Activated CD8-positive, alpha-beta memory T cell treated with anti-CD3 and anti-CD28 coated beads, Interleukin-2, amount 50 U/mL, for 24 hours (primary cell): ENCODE data around the gene RIN3.
A peak's percentile ranks its signal among the peaks of the same experiment; 100 is the strongest.

Source experiments
- DNase-seq: peaks from one replicate; pipeline ENCODE4 v3.0.0-alpha.2; 2020; ENCODE audit errors: extremely low read depth

RIN3 gene

DNA sequence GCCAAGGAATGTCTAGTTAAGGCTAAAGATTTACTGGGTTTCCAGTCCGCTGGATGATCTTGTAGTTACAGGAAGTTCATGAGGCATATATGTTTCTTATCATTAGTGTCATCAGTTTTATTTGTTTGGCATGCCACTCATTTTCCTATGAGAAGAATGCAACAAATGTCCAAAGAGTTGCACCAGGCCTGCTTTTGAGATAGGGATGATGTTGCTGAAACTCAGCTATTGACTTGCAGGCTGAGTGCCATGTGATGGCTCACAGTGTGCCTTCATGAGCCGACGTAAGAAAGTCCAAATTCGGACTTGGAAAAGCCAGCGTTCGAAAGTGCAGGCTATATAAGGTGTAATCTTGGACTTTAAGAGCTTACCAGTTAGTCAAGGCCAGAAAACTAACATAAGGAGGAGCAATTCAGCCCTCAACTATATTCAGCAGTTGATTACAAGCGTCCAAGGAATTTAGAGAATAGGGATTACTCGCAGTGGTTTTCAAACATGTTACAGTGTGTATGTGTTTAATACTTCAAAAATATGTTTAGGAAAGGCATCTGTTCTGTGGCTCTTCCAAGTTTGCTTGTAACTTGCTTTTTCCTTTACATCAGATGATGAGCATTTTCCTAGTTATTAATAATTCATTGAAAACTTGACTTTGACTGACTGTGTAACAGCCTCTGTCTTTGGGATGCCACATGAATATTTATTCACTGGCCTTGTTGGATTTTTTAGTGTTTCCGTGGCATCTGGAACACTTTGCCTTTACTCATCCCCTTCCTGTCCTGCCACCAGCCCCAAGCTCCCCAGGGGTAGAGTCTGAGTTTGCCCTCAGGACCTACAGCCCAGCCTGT, 133.6 kb downstream of the RIN3 start:
- DNase-seq, result no peak

DNA sequence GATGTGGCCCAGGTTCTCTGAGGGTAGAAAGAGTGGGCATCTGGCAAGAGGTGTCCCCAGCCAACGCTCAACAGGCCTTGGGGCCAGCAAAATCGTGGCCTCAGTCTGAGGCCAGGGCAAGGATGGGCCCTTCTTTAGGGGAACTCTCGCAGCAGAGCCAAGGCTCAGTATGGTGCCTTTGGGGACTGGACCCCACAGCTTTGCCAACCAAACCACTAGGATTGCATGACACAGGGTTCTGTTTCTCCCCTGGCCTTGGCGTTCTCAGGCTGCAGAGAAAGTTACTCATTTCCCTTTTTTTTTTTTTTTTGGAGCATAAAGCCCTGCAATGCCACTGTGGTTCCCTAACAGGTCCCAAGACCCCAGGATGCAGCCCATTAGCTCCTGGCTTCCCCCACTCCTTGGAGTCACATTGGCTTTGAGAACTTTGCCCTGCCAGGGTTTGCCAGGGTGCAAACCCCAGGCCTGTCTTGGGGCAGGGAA, 134.3 kb downstream of the RIN3 start:
- DNase-seq, result no peak

DNA sequence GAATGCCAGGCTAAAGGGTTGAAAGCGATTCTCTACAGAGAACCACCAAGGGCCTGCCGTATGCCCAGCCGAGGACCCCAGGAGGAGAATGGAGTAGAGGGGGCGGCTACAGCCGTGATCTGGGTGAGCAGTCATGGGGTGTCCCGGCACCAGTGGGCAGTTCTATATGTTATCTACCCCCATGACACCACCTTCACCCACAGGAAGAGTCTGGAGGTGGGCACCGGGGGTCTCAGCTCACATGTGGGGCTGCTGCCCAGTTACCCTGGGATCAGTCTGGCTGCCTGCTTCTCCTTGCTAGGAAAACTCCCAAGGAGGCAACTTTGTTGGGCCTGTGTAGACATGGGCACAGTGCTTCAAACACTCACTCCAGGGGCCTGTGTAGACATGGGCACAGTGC, 135.5 kb downstream of the RIN3 start:
- no peak for DNase-seq

DNA sequence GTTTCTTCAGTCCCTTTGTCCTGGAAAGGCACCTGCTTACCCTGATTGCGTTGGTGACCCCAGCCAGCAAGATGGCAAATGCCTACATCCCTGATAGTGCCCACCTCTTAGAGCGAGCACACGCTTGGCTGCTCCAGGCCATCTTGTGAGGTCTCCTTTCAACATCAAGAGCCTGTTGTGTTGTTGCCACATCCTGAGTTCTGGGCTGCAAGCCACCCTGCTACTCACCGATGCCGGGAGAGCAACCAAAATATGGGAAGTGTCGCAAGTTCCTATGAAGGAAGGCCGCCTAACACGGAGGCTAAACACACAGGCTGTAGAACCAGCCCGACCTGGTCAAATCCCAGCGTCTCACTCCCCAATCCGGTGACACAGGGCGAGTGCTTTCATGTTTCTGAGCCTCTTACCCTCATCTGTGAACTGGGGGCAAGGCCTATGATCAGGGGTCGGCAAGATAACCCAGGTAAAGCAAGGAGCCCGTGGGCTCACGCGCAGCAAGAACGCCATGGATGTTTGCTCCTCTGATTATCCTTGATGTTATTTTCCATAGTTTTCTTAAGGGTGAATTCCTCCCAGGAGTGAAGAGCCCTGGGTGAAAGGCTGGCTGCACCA, 136.5 kb downstream of the RIN3 start:
- no peak for DNase-seq

DNA sequence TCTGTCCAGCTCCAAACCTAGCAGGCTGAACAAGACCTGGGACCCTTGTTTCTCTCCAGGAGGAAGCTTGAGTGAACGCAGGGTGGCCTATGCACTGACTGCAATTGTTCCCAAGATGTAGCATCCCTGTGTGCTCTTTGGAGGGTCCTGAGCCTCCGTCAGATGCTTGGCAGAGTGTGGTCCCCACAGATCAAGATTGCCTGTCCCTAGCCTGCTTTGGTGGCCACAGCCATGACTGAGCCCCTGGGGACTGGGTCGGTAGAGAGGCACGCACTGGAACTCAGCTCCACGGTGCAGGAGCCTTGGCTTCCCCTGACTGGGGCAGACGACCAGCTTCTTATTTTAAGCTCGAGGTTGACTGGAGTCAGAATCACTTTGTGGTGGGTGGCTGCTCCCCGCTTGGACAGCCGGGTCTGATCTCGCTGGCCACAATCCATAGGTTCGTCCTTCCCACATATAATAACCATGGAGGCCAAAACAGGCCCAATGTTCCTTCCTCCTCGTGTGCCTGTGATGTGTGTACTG, 137.1 kb downstream of the RIN3 start:
- no peak for DNase-seq

DNA sequence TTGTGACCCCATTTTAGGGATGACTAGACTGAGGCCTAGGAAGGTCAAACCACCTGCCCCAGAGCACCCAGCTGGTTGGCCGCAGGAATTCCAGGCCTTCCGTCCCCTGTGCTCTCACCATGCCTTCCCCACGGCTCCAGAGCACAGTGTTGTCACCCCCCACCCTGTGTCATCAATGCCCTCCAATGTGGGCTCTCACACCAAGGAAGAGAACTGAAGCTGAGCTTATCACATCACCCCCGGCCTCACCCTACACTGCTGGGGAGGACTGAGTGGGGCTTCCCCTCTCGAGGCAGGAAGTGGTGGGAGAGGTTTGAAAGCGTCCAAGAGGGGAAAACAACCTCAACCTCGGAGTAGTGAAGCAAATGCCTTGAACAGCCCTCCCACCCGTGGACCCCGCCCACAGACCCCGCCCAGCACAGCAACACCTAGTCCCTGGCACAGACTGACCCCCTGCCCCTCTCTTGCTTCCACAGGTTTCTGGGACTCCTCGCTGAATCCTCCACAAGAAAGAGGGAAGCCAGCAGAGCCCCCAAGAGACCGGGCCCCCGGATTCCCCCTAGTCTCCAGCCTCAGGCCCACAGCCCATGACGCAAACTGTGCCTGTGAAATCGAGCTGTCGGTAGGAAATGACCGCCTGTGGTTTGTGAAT, 137.7 kb downstream of the RIN3 start:
- DNase-seq, result peak; percentile 55

DNA sequence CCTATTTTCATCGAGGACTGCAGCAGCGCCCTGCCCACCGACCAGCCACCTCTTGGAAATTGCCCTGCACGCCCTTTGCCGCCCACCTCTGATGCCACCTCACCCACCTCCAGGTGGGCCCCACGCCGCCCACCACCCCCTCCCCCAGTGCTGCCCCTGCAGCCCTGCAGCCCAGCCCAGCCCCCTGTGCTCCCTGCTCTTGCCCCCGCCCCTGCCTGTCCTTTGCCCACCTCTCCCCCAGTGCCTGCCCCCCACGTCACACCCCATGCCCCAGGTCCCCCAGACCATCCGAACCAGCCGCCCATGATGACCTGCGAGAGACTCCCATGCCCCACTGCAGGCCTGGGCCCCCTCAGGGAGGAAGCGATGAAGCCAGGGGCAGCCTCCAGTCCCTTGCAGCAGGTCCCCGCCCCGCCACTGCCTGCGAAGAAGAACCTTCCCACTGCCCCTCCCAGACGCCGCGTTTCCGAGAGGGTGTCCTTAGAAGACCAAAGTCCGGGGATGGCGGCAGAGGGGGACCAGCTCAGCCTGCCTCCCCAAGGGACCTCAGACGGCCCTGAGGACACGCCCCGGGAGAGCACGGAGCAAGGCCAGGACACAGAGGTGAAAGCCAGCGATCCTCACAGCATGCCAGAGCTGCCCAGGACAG, 138.3 kb downstream of the RIN3 start:
- DNase-seq, result no peak

DNA sequence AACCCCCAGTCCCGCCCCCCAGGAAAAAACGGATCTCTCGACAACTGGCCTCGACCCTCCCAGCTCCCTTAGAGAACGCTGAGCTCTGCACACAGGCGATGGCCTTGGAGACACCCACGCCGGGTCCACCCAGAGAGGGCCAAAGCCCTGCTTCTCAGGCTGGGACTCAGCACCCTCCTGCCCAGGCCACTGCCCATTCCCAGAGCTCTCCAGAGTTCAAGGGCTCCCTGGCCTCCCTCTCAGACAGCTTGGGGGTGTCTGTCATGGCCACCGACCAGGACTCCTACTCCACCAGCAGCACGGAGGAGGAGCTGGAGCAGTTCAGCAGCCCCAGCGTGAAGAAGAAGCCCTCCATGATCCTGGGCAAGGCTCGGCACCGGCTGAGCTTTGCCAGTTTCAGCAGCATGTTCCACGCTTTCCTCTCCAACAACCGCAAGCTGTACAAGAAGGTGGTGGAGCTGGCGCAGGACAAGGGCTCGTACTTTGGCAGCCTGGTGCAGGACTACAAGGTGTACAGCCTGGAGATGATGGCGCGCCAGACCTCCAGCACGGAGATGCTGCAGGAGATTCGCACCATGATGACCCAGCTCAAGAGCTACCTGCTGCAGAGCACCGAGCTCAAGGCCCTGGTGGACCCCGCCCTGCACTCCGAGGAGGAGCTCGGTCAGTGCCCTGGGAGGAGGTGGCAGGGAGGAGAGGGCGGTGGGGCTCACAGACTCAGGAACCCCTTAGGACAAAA, 139.0 kb downstream of the RIN3 start:
- DNase-seq, result no peak

DNA sequence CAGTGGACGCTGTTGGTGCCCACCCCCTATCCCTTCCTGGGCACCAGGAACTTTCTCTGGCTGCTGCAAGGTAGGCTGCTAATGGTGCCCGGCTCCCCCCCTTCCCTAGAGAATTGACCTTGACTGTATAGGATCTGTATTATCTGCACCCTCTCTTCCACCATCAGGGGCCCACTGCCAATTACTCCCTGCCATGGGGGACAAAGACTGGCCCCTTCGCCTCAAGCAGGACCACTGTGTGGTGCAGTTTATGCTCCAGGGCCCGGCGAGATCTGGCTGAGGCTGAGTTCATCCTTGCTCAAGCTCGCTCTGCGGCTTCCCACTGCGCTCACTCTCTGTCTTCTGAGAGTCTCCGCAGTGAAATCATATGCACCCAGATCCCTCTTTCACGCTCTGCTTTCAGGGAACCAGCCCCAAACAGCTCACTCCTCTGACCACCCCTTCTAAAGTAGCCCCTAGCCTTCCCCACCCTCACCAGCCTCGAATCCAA, 139.6 kb downstream of the RIN3 start:
- no peak for DNase-seq

DNA sequence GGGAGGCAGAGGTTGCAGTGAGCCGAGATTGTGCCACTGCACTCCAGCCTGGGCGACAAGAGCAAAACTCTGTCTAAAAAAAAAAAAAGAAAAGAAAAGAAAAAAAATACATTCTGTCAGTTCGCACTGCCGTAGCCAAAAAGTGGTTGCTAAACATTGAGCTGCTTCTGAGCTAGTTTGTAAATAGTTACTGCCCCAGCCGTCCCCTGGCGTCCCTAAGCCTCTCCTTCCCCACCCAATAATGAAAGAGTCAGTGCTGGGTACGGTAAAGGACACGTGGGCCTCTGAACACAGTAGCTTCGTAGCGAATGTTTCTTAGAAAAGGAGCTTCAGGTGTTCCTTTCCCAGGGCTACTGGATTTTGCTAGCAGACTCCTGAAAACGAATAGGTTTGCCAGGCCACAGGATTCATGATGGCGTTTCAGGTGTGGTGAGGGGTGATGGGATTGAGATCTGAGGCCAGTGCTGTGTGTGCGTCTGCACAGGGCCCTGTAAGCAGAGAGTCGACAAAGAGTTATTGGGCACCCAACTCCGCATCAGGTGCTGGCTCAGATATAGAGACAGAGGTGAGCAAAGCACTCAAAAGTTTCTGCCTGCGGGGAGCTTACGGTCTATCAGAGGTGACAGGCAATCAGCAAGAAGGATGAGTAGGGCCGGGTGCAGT, 140.8 kb downstream of the RIN3 start:
- DNase-seq, result no peak

DNA sequence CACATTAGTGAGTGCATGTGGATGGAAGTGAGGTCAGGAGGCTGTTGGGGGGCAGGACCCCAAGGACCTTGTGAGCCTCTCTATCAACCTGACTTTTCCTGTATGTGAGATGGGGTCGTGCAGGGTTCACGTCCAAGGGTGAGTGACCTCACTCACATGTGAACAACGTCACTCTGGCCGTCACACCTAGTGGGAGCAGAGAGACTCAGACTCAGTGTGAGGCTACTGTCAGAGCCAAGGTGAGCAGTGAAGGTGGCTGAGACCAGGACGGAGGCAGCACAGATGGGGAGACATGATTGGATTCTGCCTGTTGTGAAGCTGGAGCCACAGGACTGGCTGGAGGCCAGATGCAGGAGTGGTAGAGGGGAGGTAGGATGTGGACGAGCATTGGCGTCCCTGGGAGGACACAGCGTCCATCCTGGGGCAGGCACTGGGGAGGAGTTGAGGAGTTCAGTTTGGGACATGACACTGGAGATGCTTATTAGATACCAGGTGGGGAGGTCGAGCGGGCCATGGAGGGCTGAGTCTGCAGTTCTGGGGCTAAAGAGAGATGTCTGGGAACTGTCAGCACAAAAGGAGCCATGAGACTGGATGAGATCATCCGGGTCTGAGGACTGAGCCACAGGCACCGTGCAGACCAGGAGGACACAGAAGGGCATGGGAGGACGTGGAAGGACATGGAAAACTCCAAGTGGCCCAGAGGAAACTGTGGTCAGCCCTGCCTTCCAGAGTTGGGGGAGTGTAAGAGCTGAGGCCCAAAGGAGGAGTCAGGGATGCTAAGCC, 142.0 kb downstream of the RIN3 start:
- no peak for DNase-seq

DNA sequence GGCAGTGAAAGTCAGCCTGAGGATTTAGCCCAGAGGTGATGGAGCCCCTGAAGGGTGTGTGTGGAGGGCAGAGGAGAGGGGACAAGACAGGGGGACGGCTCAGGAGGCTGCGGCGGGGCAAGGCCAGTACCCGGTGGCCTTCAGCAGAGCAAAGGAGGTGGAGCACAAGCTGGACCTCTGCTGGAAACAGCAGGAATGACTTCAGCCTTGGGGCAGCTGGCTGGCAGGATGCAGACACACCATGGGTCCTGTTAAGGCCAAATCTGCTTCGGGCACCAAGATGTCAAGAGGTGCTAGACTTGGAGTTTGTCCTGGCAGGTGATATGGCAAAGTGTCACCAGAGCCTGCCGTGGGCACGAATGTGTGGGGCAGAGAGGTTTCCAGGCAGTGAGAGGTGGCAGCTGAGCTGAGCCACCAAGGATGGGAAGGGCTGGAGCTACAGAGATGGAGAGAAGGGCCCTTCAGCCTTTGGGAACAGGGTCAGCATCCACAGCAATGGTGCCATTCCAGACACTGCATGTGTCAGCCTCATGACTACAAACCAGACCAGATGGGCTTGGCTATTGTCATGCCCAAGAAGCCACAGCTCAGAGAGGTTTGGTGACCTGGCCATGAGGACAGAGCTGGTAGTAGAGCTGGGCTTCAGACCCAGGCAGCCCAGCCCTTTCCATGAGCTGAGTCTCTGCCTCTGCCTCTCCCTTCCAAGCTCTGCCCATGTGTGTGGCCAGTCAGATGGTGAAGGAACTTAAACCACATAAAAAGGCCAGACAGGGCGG, 142.9 kb downstream of the RIN3 start:
- no peak for DNase-seq

DNA sequence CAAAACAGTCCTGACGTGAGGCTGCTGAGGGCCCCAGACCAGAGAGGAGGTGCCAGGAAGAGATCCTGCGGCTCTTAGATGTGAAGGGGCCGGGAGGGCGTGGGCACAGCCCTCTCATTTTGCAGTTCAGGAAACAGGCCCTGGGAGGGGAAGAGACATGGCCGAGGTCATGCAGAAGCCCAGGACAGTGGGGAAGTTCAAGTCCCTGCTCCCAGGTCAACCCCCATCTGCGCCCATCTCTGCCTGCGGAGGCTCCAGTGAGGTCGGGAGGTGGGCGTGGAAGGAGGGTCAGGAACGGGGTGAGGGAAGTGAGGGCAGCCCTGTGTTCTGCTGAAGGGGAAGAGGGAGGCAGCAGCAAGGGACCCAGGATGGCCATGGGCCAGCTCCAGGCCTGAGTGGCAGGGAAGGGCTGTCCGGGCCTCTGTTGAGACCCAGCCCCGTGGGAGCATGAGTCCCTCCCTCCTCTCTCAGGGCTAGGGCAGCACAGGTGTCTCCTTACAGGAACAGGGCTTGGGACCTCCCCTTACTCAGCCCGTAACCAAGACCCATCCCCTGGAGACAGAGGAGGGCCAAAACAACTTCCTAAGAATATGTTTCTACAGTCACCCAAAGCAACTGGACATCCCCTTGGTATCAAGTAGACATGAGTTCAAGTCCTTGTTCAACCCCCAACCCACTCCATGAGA, 144.0 kb downstream of the RIN3 start:
- DNase-seq, result no peak

DNA sequence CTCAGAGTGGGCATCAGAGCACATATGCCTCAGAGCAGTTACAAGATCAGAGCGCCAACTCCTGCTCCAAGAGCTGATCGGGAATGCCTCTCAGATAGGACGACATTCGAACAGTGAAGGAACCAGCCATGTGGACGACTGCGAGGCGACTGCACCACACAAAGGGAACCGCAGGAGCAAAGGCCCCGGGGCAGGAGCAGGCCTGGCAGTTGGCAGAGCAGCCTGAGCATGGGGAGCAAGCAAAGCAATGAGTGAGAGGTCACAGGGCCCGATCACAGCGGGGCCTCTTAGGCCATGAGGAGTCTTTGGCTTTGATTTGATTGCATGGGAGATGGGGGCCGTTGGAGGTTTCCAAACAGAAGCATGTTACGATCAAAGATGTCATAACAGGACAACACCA, 144.6 kb downstream of the RIN3 start:
- DNase-seq, result no peak

DNA sequence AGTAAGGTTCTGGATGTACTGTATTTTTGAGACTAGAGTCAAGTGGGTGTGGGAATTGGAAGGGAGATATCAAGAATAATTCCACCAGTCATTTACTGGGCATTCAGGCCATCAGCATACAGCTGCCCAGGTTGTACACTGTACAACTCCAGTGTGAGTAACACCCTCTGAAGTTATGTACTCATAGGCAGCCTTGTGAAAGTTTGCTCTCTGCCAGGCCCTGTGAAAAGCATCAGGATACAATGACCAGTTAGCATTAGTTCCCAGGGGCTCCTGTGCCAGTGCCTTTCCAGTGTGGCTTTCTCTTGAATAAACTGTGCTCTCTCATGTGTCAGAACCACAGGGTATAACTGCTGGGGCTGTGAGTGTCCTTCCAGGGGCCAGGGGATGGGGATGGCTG, 145.1 kb downstream of the RIN3 start:
- DNase-seq, result no peak

DNA sequence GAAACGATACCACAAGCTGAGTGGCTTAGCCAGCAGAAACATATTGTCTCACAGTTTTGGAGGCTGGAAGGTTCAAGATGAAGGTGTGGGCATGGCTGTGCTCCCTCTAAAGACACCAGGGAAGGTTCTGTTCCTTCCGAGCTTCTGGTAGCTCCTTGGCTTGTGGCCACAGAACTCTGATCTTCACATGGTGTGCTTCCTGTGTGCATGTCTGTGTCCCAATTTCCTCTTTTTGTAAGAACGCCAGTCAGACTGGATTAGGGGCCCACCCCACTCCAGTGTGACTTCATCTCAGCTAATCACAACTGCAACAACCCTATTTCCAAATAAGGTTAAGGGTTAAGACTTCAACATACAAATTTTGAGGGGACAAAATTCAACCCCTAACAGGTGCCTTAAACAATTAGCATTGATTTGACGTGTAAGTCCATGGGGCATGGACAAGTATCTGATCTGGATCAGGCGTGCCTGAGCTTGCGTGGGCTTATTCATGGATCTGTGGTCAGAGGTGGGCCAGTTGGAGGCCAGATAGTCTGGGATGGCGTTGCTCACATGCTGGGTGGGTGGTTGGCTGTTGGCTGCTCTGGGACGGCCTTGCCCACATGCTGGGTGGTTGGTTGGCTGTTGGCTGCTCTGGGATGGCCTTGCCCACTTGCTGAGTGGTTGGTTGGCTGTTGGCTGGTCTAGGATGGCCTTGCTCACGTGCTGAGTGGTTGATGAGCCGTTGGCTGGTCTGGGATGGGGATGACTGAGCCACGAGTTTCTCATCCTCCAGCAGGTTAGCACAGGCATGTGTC, 146.4 kb downstream of the RIN3 start:
- no peak for DNase-seq

DNA sequence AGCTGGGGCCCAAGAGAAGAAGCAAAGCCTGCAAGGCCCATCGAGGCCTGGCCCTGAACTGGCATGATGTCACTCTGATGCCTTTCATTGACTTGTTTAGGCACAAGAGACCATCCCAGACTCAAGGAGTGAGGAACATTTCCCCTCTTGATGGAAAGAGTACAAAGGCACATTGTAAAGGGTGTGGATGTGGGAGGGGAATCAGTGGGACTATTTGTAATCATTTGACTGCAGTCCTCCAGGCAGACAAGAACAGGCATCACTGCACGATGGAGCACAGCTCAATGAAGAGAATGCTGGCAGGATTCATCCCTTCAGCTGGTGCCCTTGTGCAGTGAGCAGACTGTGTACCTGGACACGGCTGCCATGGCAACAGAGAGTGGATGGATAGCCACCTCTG, 147.0 kb downstream of the RIN3 start:
- DNase-seq, result no peak

DNA sequence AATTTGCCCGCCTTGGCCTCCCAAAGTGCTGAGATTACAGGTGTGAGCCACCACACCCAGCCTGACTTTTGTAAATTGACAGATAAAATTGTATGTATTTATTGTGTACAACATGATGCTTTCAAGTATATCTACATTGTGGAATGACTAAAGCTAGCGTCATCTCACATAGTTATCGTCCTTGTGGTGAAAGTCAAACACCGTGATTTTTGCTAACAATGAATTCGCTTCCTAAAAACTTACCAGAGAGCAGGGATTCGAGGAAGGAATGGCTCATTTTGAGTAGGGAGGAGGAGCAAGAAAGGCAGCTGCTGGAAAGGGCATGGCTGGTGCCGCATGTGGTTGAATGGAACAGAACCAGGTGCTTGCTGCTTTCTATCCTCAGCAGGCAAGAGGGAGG, 149.5 kb downstream of the RIN3 start:
- no peak for DNase-seq
